BJ (cell line): Measurements from ENCODE around the gene XBP1. TPM values are rescaled to one million over a fixed set of nuclear protein-coding genes. Genes with fewer than 3 reads are reported as not detected.

Experiments used
- CTCF ChIA-PET: fragments of 350-600 bp; formaldehyde crosslinking; extraction: SDS; loops from one replicate; lab custom pipeline; 2021; ENCODE audit warnings: antibody characterized with exemption, inconsistent platforms; lab: Yijun Ruan, JAX
- POLR2A ChIA-PET: fragments of 300-600 bp; sonication (Branson Sonifier 250); formaldehyde crosslinking; extraction: SDS; loops from one replicate; lab custom pipeline; 2021; ENCODE audit warnings: antibody characterized with exemption; lab: Charles Lee
- DNase-seq: peaks from one replicate; pipeline ENCODE4 v3.0.0-alpha.2; 2011; ENCODE audit warnings: low read depth
- H3K27me3 ChIP-seq: 2 replicates; pipeline ENCODE4 v1.6.0; 2011; ENCODE audit warnings: low read length; ENCODE audit not compliant: control insufficient read depth, insufficient read depth
- H3K36me3 ChIP-seq: 2 replicates; pipeline ENCODE4 v1.5.1; 2011; ENCODE audit warnings: low read length; ENCODE audit not compliant: control insufficient read depth, insufficient read depth
- H3K4me3 ChIP-seq: 2 replicates; pipeline ENCODE4 v1.5.1; 2011; ENCODE audit warnings: low read depth, mild to moderate bottlenecking, control low read depth, low read length
- CTCF ChIP-seq: IDR thresholded peaks from 2 replicates; pipeline ENCODE4 v1.5.1; 2011; ENCODE audit warnings: low read depth, mild to moderate bottlenecking, control low read depth, inconsistent platforms, low read length, moderate library complexity; ENCODE audit not compliant: insufficient read depth
- polyA plus RNA-seq: library from polyadenylated mRNA; depleted of rRNA; stranded (reverse); fragments of >200 nt; gene quantifications from 2 replicates; pipeline ENCODE4 v1.2.3, GENCODE V29; 2011

XBP1 gene
- polyA plus RNA-seq, 1 experiment, result 223 TPM

- no peak for DNase-seq
- ChIA-PET CTCF (interaction anchor here (0.7 to 3.7 kb wide), 4 partner anchors 11 to 496 kb away, joined by 3 to 33 read pairs (median 6); no protein-coding TSS in a partner anchor), POLR2A (interaction anchor here (0.6 to 0.7 kb wide), 2 partner anchors 10 to 803 kb away, joined by 3 read pairs; no protein-coding TSS in a partner anchor)
- no peaks in the 10 kb centered on the region for H3K36me3 ChIP-seq
- TF ChIP-seq CTCF, result no peak
- H3K27me3 ChIP-seq, result no peaks in the 10 kb centered on the region
- H3K4me3 ChIP-seq, result no peak overlapping the region
Measured at GRCh38 chr22:28817919-28818859, 17.8 kb upstream of the XBP1 start.

- no peaks in the 10 kb centered on the region for H3K27me3 ChIP-seq
- no peak for DNase-seq
- H3K4me3 ChIP-seq, result no peak overlapping the region
- POLR2A ChIA-PET, result no interaction called here
- CTCF ChIA-PET, result interaction anchor here (1.2 kb wide), 1 partner anchor 12 kb away, joined by 3 read pairs; no protein-coding TSS in a partner anchor
- TF ChIP-seq CTCF, result no peak
- H3K36me3 ChIP-seq, result no peaks in the 10 kb centered on the region
Measured at GRCh38 chr22:28817064-28817463, 16.7 kb upstream of the XBP1 start.

- TF ChIP-seq CTCF, result no peak
- ChIA-PET POLR2A (no interaction called here), CTCF (interaction anchor here (1.5 kb wide), 1 partner anchor 215 kb away, joined by 9 read pairs; no protein-coding TSS in a partner anchor)
- Histone ChIP-seq H3K4me3 (no peak overlapping the region), H3K36me3 (no peaks in the 10 kb centered on the region), H3K27me3 (no peaks in the 10 kb centered on the region)
- no peak for DNase-seq
Measured at GRCh38 chr22:28815729-28816128, 15.4 kb upstream of the XBP1 start.

- no peak for DNase-seq
- Histone ChIP-seq H3K27me3 (no peaks in the 10 kb centered on the region), H3K36me3 (no peaks in the 10 kb centered on the region), H3K4me3 (no peak overlapping the region)
- ChIA-PET CTCF (interaction anchor here (1.1 to 1.5 kb wide), 2 partner anchors 9 to 214 kb away, joined by 3 to 9 read pairs; no protein-coding TSS in a partner anchor), POLR2A (no interaction called here)
- no peak for TF ChIP-seq CTCF
Measured at GRCh38 chr22:28815111-28815510, 14.7 kb upstream of the XBP1 start.
